IPS-20b (cell line): ENCODE measurements around the gene NLGN1.

Experiments
- H3K27ac ChIP-seq: one replicate; pipeline ENCODE4 v1.5.1; 2013; ENCODE audit warnings: low read length
- H3K27me3 ChIP-seq: 2 replicates; pipeline ENCODE4 v1.6.1; 2013; ENCODE audit warnings: mild to moderate bottlenecking, low read length, inconsistent platforms; ENCODE audit not compliant: insufficient read depth
- H3K36me3 ChIP-seq: 2 replicates; pipeline ENCODE4 v1.6.1; 2013; ENCODE audit warnings: low read depth, mild to moderate bottlenecking, inconsistent platforms, low read length, moderate library complexity; ENCODE audit not compliant: insufficient read depth
- H3K4me1 ChIP-seq: 2 replicates; pipeline ENCODE4 v1.6.1; 2013; ENCODE audit warnings: mild to moderate bottlenecking, control low read depth, inconsistent platforms, low read length, moderate library complexity; ENCODE audit not compliant: insufficient read depth
- H3K4me3 ChIP-seq: 2 replicates; pipeline ENCODE4 v1.5.1; 2013; ENCODE audit warnings: mild to moderate bottlenecking, low read length, inconsistent platforms
- H3K9ac ChIP-seq: 2 replicates; pipeline ENCODE4 v1.6.1; 2013; ENCODE audit warnings: low read depth, mild to moderate bottlenecking, inconsistent platforms, low read length, moderate library complexity
- H3K9me3 ChIP-seq: 2 replicates; pipeline ENCODE4 v1.6.1; 2013; ENCODE audit warnings: mild to moderate bottlenecking, low read depth, low read length, inconsistent platforms; ENCODE audit not compliant: insufficient read depth

NLGN1 gene

GRCh38 chr3:173957646-173958045 is 560.1 kb downstream of the NLGN1 start:
- Histone ChIP-seq H3K9ac (no peak overlapping the region), H3K4me1 (peaks cover 9% of the 10 kb centered on the region; the same call in 1 of the 2 replicates), H3K27ac (no peak overlapping the region), H3K4me3 (no peak overlapping the region), H3K36me3 (no peaks in the 10 kb centered on the region), H3K27me3 (no peaks in the 10 kb centered on the region), H3K9me3 (no peaks in the 10 kb centered on the region)

GRCh38 chr3:173958805-173959204 is 561.3 kb downstream of the NLGN1 start:
- Histone ChIP-seq H3K36me3 (no peaks in the 10 kb centered on the region), H3K27me3 (no peaks in the 10 kb centered on the region), H3K4me3 (no peak overlapping the region), H3K9me3 (no peaks in the 10 kb centered on the region), H3K9ac (no peak overlapping the region), H3K4me1 (peaks cover 20% of the 10 kb centered on the region; the same call in 1 of the 2 replicates), H3K27ac (no peak overlapping the region)

GRCh38 chr3:173970281-173970680 is 572.7 kb downstream of the NLGN1 start:
- no peaks in the 10 kb centered on the region for H3K9me3 ChIP-seq
- H3K36me3 ChIP-seq, result no peaks in the 10 kb centered on the region
- no peak overlapping the region for H3K27ac ChIP-seq
- no peaks in the 10 kb centered on the region for H3K4me1 ChIP-seq
- no peak overlapping the region for H3K4me3 ChIP-seq
- no peaks in the 10 kb centered on the region for H3K27me3 ChIP-seq
- no peak overlapping the region for H3K9ac ChIP-seq

- no peaks in the 10 kb centered on the region for H3K9me3 ChIP-seq
- H3K9ac ChIP-seq, result no peak overlapping the region
- H3K4me1 ChIP-seq, result no peaks in the 10 kb centered on the region; the same call in 1 of the 2 replicates
- H3K27ac ChIP-seq, result no peak overlapping the region
- no peaks in the 10 kb centered on the region for H3K36me3 ChIP-seq
- H3K4me3 ChIP-seq, result no peak overlapping the region
- H3K27me3 ChIP-seq, result no peaks in the 10 kb centered on the region
Measured at GRCh38 chr3:173976281-173976680, 578.7 kb downstream of the NLGN1 start.

GRCh38 chr3:173977747-173978146 is 580.2 kb downstream of the NLGN1 start:
- Histone ChIP-seq H3K9me3 (no peaks in the 10 kb centered on the region), H3K9ac (no peak overlapping the region), H3K4me3 (no peak overlapping the region), H3K27ac (no peak overlapping the region), H3K36me3 (no peaks in the 10 kb centered on the region), H3K4me1 (no peaks in the 10 kb centered on the region; the same call in 1 of the 2 replicates), H3K27me3 (no peaks in the 10 kb centered on the region)

GRCh38 chr3:173983343-173983742 is 585.8 kb downstream of the NLGN1 start:
- H3K27me3 ChIP-seq, result no peaks in the 10 kb centered on the region
- H3K9ac ChIP-seq, result no peak overlapping the region
- H3K4me1 ChIP-seq, result no peaks in the 10 kb centered on the region
- no peaks in the 10 kb centered on the region for H3K36me3 ChIP-seq
- no peak overlapping the region for H3K27ac ChIP-seq
- no peaks in the 10 kb centered on the region for H3K9me3 ChIP-seq
- H3K4me3 ChIP-seq, result no peak overlapping the region

- H3K36me3 ChIP-seq, result no peaks in the 10 kb centered on the region
- no peaks in the 10 kb centered on the region for H3K9me3 ChIP-seq
- H3K4me3 ChIP-seq, result no peak overlapping the region
- H3K9ac ChIP-seq, result no peak overlapping the region
- H3K27ac ChIP-seq, result no peak overlapping the region
- no peaks in the 10 kb centered on the region for H3K4me1 ChIP-seq
- no peaks in the 10 kb centered on the region for H3K27me3 ChIP-seq
Measured at GRCh38 chr3:173986861-173987410, 589.4 kb downstream of the NLGN1 start.

- Histone ChIP-seq H3K27ac (no peak overlapping the region), H3K9me3 (no peaks in the 10 kb centered on the region), H3K4me1 (peaks cover 3% of the 10 kb centered on the region; the same call in 1 of the 2 replicates), H3K36me3 (no peaks in the 10 kb centered on the region), H3K4me3 (no peak overlapping the region), H3K27me3 (no peaks in the 10 kb centered on the region), H3K9ac (no peak overlapping the region)
Measured at GRCh38 chr3:173988909-173989308, 591.4 kb downstream of the NLGN1 start.

GRCh38 chr3:173992416-173992815 is 594.9 kb downstream of the NLGN1 start:
- H3K27ac ChIP-seq, result no peak overlapping the region
- no peak overlapping the region for H3K9ac ChIP-seq
- H3K9me3 ChIP-seq, result no peaks in the 10 kb centered on the region
- no peak overlapping the region for H3K4me3 ChIP-seq
- H3K27me3 ChIP-seq, result no peaks in the 10 kb centered on the region
- H3K36me3 ChIP-seq, result no peaks in the 10 kb centered on the region
- H3K4me1 ChIP-seq, result peaks cover 3% of the 10 kb centered on the region; the same call in 1 of the 2 replicates

- H3K4me3 ChIP-seq, result no peak overlapping the region
- no peaks in the 10 kb centered on the region for H3K27me3 ChIP-seq
- H3K9me3 ChIP-seq, result no peaks in the 10 kb centered on the region
- H3K36me3 ChIP-seq, result no peaks in the 10 kb centered on the region
- no peak overlapping the region for H3K27ac ChIP-seq
- peaks cover 3% of the 10 kb centered on the region; the same call in 1 of the 2 replicates for H3K4me1 ChIP-seq
- H3K9ac ChIP-seq, result peak overlapping the region; percentile 16; the same call in 1 of the 2 replicates
Measured at GRCh38 chr3:173993299-173993698, 595.8 kb downstream of the NLGN1 start.

- no peak overlapping the region for H3K4me3 ChIP-seq
- H3K27ac ChIP-seq, result no peak overlapping the region
- no peaks in the 10 kb centered on the region for H3K27me3 ChIP-seq
- no peaks in the 10 kb centered on the region for H3K9me3 ChIP-seq
- no peak overlapping the region for H3K9ac ChIP-seq
- no peaks in the 10 kb centered on the region for H3K4me1 ChIP-seq
- H3K36me3 ChIP-seq, result no peaks in the 10 kb centered on the region
Measured at GRCh38 chr3:174000675-174001074, 603.1 kb downstream of the NLGN1 start.

- Histone ChIP-seq H3K9me3 (no peaks in the 10 kb centered on the region), H3K36me3 (no peaks in the 10 kb centered on the region), H3K27me3 (no peaks in the 10 kb centered on the region), H3K27ac (no peak overlapping the region), H3K9ac (no peak overlapping the region), H3K4me3 (no peak overlapping the region), H3K4me1 (peaks cover 4% of the 10 kb centered on the region; the same call in 1 of the 2 replicates)
Measured at GRCh38 chr3:174002543-174002942, 605.0 kb downstream of the NLGN1 start.
